CD4-positive, alpha-beta T cell treated with Interleukin-4 for 1 hour (primary cell): Measurements from ENCODE around the gene EYA4.

Source experiments
- DNase-seq, 2 donors: peaks; one replicate each; pipeline ENCODE4 v3.0.0-alpha.2; 2020 to 2022

The EYA4 gene

DNA sequence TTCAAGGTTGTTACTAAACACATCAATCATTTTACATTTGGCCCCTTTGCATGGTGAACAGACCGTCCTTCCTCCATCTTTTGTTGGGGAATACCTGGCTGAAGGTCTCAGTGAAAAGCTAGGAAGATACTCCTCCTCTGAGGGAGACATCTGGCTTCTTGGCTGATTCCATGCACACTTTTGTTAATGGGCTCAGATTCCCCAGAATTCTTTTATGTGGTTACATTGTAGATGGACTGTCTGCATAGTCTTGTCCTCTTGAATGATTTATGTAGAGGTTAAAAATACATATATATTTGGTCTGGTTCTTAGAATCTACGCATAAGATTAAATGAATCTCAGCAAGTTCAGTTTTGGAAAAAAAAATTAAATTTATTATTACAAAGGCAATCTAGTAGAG, 167.0 kb downstream of the EYA4 start:
- DNase-seq = no peak

DNA sequence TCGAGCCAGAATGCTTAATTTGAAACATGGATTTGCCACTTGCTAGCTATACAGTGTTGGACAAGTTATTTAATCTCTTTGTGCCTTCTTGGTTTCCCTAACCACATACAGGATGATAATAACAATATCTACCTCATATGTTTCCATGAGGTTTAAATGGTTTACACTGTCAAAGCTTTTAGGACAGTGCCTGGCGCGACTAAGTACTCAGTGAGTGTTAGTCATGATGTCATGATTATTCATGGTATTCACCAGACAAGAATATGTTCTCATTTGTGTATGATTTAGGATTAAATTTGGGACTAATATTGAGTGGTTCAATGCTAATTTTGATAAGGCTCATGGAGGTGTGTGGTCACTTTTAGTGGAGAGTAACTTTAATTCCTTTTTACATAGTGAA, 167.4 kb downstream of the EYA4 start:
- no peak for DNase-seq

- DNase-seq = no peak
Observed at GRCh38 chr6:133410638-133411435, 169.7 kb downstream of the EYA4 start.

DNA sequence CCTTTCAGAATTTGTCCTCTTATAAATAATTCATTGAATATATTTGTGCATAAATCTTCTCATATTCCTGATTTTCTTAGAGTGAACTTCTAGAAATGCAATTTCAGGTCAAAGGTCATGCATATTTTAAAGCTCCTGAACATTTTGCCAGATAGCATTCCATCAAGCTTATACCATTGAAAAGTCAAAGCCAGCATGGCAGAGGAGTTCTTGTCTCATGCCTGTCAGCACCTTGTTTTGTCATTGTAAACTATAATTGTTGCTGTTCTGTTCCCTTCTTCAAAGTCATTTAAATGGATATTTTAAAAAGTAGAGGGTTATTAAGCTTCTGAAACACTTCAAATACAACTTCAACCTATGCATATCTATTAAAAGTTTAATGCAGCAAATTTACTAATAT, 170.6 kb downstream of the EYA4 start:
- DNase-seq = no peak

GRCh38 chr6:133415262-133415661, 174.1 kb downstream of the EYA4 start:
- DNase-seq = no peak

GRCh38 chr6:133418108-133418507, 177.0 kb downstream of the EYA4 start:
- no peak for DNase-seq

- DNase-seq = no peak
Observed at GRCh38 chr6:133423242-133423641, 182.1 kb downstream of the EYA4 start.

- no peak for DNase-seq
Observed at GRCh38 chr6:133424359-133424758, 183.2 kb downstream of the EYA4 start.

GRCh38 chr6:133426038-133426437, 184.9 kb downstream of the EYA4 start:
- no peak for DNase-seq

- DNase-seq = no peak
Observed at GRCh38 chr6:133428295-133428694, 187.1 kb downstream of the EYA4 start.

DNA sequence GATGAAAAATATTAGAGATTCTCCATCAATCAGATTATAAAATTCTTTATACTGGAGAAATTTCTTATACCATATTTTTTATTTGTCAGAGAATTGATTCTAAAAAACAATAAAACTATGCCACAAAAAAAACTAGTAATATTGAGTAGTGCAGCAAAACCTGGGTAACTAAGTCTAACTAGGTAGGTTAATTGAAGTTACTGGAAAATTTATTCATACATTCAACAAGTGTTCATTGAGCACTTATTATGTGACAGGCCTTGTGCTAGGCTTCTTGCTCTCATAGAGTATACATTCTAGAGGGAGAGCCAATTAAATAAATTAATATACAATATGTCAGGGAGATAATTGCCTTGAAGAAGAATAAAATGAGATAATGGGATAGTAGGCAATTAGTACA, 189.4 kb downstream of the EYA4 start:
- DNase-seq = no peak

GRCh38 chr6:133431031-133431430, 189.9 kb downstream of the EYA4 start:
- DNase-seq = no peak

GRCh38 chr6:133432021-133432989, 191.1 kb downstream of the EYA4 start:
- no peak for DNase-seq

GRCh38 chr6:133435065-133435728, 194.0 kb downstream of the EYA4 start:
- DNase-seq = no peak

DNA sequence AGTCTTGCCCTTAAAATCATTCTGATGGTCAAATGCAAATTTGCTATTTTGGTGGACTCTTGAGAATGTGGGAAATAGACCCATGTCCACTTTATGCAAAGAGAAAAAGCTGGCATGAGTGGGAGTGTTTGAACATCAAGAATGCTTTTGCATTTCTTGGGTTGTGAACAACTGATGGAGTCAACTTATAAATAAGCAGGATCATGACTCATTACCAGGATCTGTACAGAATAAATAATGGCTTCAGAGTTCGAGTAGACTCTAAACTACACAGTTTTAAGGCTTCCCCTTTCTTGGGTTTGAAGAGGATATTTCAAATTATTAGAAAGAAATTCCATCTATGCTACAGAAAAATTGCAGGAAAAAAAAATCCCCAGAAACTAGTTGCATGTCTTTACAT, 195.5 kb downstream of the EYA4 start:
- DNase-seq = no peak

DNA sequence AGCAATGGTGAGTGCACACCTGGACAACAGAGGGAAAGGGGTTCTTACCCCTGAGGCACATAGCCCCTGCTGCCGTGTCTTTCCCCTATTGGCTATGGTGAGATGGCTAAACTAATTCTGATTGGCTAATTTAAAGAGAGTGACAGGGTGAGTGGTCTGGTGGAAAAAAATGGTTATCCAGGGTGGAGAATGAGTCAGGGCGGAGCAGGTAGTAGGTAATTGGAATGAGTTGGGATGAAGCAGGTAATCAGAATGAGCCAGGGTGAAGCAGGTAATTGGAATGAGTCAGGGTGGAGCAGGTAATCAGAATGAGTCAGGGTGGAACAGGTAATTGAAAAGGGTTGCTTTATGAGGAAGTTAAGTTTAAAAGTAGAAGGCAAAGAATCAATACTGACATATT, 200.3 kb downstream of the EYA4 start:
- DNase-seq = no peak

GRCh38 chr6:133446789-133447188, 205.6 kb downstream of the EYA4 start:
- no peak for DNase-seq

- no peak for DNase-seq
Observed at GRCh38 chr6:133447924-133448323, 206.8 kb downstream of the EYA4 start.

GRCh38 chr6:133456439-133456838, 215.3 kb downstream of the EYA4 start:
- DNase-seq = no peak

- DNase-seq = no peak
Observed at GRCh38 chr6:133456944-133457343, 215.8 kb downstream of the EYA4 start.

GRCh38 chr6:133460101-133460500, 218.9 kb downstream of the EYA4 start:
- no peak for DNase-seq

- no peak for DNase-seq
Observed at GRCh38 chr6:133463790-133464189, 222.6 kb downstream of the EYA4 start.

DNA sequence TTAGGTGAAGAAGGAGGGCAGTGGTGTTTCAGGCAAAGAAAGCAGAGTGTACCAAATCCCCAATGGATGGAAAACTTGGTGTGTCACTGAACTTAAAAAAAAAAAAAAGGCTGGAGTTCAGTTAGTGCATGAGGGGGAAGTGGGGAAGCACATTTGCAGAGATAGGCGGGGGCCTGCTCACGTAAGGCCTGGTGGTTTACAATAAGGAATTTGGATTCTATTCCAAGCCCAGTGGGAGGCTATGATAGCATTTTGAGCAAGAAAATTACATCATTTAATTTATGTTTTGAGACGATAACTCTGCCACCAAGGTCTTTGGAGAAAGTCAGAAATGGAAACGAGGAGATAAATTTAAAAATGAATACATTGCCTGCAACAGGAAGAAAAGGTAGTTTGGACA, 225.5 kb downstream of the EYA4 start:
- DNase-seq = no peak
